K562 (cell line): ENCODE measurements around the gene ZNF776. TPM values are rescaled to one million over a fixed set of nuclear protein-coding genes. Genes with fewer than 3 reads are reported as not detected.
A peak's percentile ranks its signal among the peaks of the same experiment; 100 is the strongest.

Source experiments
- ADNP ChIP-seq: fragments of 200-800 bp; sonication (Bioruptor generic); IDR thresholded peaks from 2 replicates; pipeline ENCODE4 v1.6.1; 2016; ENCODE audit warnings: missing genetic modification characterization, missing compliant biosample characterization
- ARID1B ChIP-seq: fragments of 450-650 bp; IDR thresholded peaks from 2 replicates; pipeline ENCODE4 v1.6.1; 2016; ENCODE audit warnings: antibody characterized with exemption, mild to moderate bottlenecking, inconsistent platforms
- CBFA2T2 ChIP-seq: fragments of 450-650 bp; conservative IDR thresholded peaks from 2 replicates; pipeline ENCODE4 v1.6.1; 2017; ENCODE audit warnings: mild to moderate bottlenecking
- CBFA2T3 ChIP-seq: fragments of 450-650 bp; IDR thresholded peaks from 2 replicates; pipeline ENCODE4 v1.6.1; 2017
- CREB1 ChIP-seq, 2 experiments: sonication (generic) in 1 of 2; formaldehyde crosslinking in 1 of 2; IDR thresholded peaks; 2 replicates each; pipeline versions ENCODE4 v1.6.1 to v1.8.0; 2012 to 2022; ENCODE audit warnings: inconsistent platforms in 1 of 2, mild to moderate bottlenecking in 1 of 2, missing genetic modification reagents in 1 of 2, moderate library complexity in 1 of 2
- DNMT1 ChIP-seq: fragments of 450-650 bp; IDR thresholded peaks from 2 replicates; pipeline ENCODE4 v1.6.1; 2016; ENCODE audit warnings: antibody characterized with exemption, mild to moderate bottlenecking
- FOXK2 ChIP-seq, 2 experiments: fragments of 450-650 bp; IDR thresholded peaks in 1 of 2; conservative IDR thresholded peaks in 1 of 2; 2 replicates each; pipeline ENCODE4 v1.6.1; 2016; ENCODE audit warnings: low read depth in 2 of 2, mild to moderate bottlenecking in 1 of 2
- GTF2A2 ChIP-seq: IDR thresholded peaks from 2 replicates; pipeline ENCODE4 v1.6.1; 2016; ENCODE audit warnings: mild to moderate bottlenecking, missing genetic modification characterization, missing compliant biosample characterization
- HNRNPK ChIP-seq: fragments of 200-400 bp; formaldehyde crosslinking; IDR thresholded peaks from one replicate; pipeline ENCODE4 v1.6.1; 2018; ENCODE audit warnings: mild to moderate bottlenecking, low read depth, low read length; ENCODE audit not compliant: poor library complexity, severe bottlenecking
- NCOR1 ChIP-seq: fragments of 450-650 bp; IDR thresholded peaks from 2 replicates; pipeline ENCODE4 v1.6.1; 2016; ENCODE audit warnings: mild to moderate bottlenecking, moderate library complexity
- PPARD ChIP-seq: fragments of 250-450 bp; sonication (Bioruptor Pico); IDR thresholded peaks from 2 replicates; pipeline ENCODE4 v1.8.0; 2022; ENCODE audit warnings: inconsistent platforms, mild to moderate bottlenecking, moderate library complexity
- RBFOX2 ChIP-seq: fragments of 200-400 bp; formaldehyde crosslinking; IDR thresholded peaks from 2 replicates; pipeline ENCODE4 v1.6.1; 2017; ENCODE audit warnings: low read depth, mild to moderate bottlenecking, low read length, moderate library complexity
- RBM17 ChIP-seq: fragments of 200-400 bp; formaldehyde crosslinking; IDR thresholded peaks from 2 replicates; pipeline ENCODE4 v1.6.1; 2017; ENCODE audit warnings: low read depth, mild to moderate bottlenecking, low read length, borderline replicate concordance
- RFX1 ChIP-seq: fragments of 450-650 bp; IDR thresholded peaks from 2 replicates; pipeline ENCODE4 v1.6.1; 2016; ENCODE audit warnings: mild to moderate bottlenecking, moderate library complexity
- RFX5 ChIP-seq: IDR thresholded peaks from 2 replicates; pipeline ENCODE4 v1.6.1; 2011; ENCODE audit warnings: low read depth, mild to moderate bottlenecking, improper control_type of control experiment, low read length
- SAFB2 ChIP-seq: fragments of 200-400 bp; formaldehyde crosslinking; IDR thresholded peaks from 2 replicates; pipeline ENCODE4 v1.6.1; 2018; ENCODE audit warnings: borderline replicate concordance, low read length, low read depth, moderate library complexity; ENCODE audit not compliant: severe bottlenecking
- SMAD2 ChIP-seq: fragments of 150-350 bp; IDR thresholded peaks from 2 replicates; pipeline ENCODE4 v1.6.1; 2014; ENCODE audit warnings: low read depth, mild to moderate bottlenecking, low read length
- STAT5B ChIP-seq: fragments of 250-450 bp; sonication (Bioruptor Pico); IDR thresholded peaks from 2 replicates; pipeline ENCODE4 v1.8.0; 2021; ENCODE audit warnings: mild to moderate bottlenecking, inconsistent platforms
- TAL1 ChIP-seq: fragments of 450-650 bp; IDR thresholded peaks from 2 replicates; pipeline ENCODE4 v1.6.1; 2016; ENCODE audit warnings: mild to moderate bottlenecking
- TCF3 ChIP-seq: sonication (generic); formaldehyde crosslinking; IDR thresholded peaks from 2 replicates; pipeline ENCODE4 v1.4.0; 2020; ENCODE audit warnings: mild to moderate bottlenecking, missing genetic modification reagents
- TEAD2 ChIP-seq: fragments of 450-650 bp; IDR thresholded peaks from 2 replicates; pipeline ENCODE4 v1.6.1; 2016; ENCODE audit warnings: missing genetic modification characterization, control low read depth, missing compliant biosample characterization
- TEAD4 ChIP-seq, 2 experiments: sonication (generic) in 1 of 2; formaldehyde crosslinking in 1 of 2; IDR thresholded peaks; 2 replicates each; pipeline versions ENCODE4 v1.6.1 to v1.8.0; 2012 to 2022; ENCODE audit warnings: borderline replicate concordance in 1 of 2, inconsistent platforms in 1 of 2, low read length in 1 of 2, mild to moderate bottlenecking in 1 of 2, missing genetic modification reagents in 1 of 2
- ZNF3 ChIP-seq: fragments of 250-450 bp; sonication (Bioruptor Pico); IDR thresholded peaks from 2 replicates; pipeline ENCODE4 v1.5.0; 2021; ENCODE audit warnings: mild to moderate bottlenecking, moderate library complexity
- ZNF696 ChIP-seq: fragments of 250-450 bp; sonication (Bioruptor Pico); conservative IDR thresholded peaks from 2 replicates; pipeline ENCODE4 v1.4.0; 2020; ENCODE audit warnings: mild to moderate bottlenecking, moderate library complexity
- ZNF717 ChIP-seq: fragments of 250-450 bp; sonication (Bioruptor Pico); IDR thresholded peaks from 2 replicates; pipeline ENCODE4 v1.5.0; 2021
- polyA plus RNA-seq, 8 experiments: library from polyadenylated mRNA; depleted of rRNA in 4 of 8; stranded (reverse) in 5 of 8; unstranded in 3 of 8; fragments of >200 nt; fragmentation: Nextera tagmentation in 2 of 8; fragmentation: Illumina TruSeq in 1 of 8; extraction: Ambion mirVana in 2 of 8; extraction: Trizol in 1 of 8; gene quantifications; 2 replicates each; pipeline versions ENCODE4 v1.2.1 to v1.2.3, GENCODE V29; 2011 to 2014; ENCODE audit warnings: inconsistent platforms in 1 of 8, missing spikeins in 1 of 8
- total RNA-seq, 7 experiments: library from RNA; depleted of rRNA in 6 of 7; stranded (reverse); fragments of >200 nt in 6 of 7; fragmentation: Illumina TruSeq in 2 of 7; extraction: Trizol in 2 of 7; gene quantifications; 2 replicates each; pipeline versions ENCODE4 v1.2.1 to v1.2.3, GENCODE V29; 2011 to 2021; ENCODE audit warnings: low replicate concordance in 1 of 7
- TF ChIP-seq, protein P1 (sequence below): fragments of 450-650 bp; formaldehyde crosslinking; IDR thresholded peaks from 2 replicates; pipeline ENCODE4 v1.4.0; 2020; ENCODE audit warnings: mild to moderate bottlenecking, moderate library complexity
- TF ChIP-seq, protein P2 (sequence below): fragments of 450-650 bp; formaldehyde crosslinking; IDR thresholded peaks from 2 replicates; pipeline ENCODE4 v1.4.0; 2022; ENCODE audit warnings: missing genetic modification characterization

ZNF776 gene
- total and polyA plus RNA-seq, 9 of the 15 experiments (the other 6 are each of a cell fraction or from before 2014, with no cell fraction given) = 2.2 to 16.9 (median 8.2) TPM

DNA sequence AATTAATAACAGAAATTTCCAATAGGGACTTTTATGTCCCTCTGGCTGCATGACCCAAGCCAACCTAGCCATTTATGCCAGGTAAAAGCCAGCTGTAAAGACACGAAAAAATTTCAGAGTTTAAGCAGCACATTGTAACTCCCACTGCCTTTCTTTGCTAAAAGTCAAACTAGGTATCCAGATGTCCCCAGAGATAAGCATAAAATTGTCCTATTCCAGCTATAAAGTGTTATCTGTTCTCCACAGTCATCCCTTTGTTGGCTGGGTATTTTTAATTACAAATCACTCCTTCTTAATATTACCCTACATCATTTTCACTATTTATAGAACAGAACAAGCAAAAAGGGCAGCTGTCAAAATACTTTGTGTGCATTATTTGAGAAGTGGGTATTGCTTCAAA is 34.4 kb upstream of the ZNF776 start (continued):
- TF ChIP-seq, protein P1, sequence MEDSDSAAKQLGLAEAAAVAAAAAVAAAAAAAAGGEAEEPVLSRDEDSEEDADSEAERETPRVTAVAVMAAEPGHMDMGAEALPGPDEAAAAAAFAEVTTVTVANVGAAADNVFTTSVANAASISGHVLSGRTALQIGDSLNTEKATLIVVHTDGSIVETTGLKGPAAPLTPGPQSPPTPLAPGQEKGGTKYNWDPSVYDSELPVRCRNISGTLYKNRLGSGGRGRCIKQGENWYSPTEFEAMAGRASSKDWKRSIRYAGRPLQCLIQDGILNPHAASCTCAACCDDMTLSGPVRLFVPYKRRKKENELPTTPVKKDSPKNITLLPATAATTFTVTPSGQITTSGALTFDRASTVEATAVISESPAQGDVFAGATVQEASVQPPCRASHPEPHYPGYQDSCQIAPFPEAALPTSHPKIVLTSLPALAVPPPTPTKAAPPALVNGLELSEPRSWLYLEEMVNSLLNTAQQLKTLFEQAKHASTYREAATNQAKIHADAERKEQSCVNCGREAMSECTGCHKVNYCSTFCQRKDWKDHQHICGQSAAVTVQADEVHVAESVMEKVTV (CRISPR knock-in tag) = no peak
- peak; percentile 61; the same call in 1 of the 2 replicates for TF ChIP-seq ARID1B
- TF ChIP-seq DNMT1 = no peak
- TF ChIP-seq CBFA2T2 = peak; percentile 32; the same call in 1 of the 2 replicates
- TF ChIP-seq NCOR1 = 0 out of 2 replicates have a peak, but pooled peaks have one; percentile 20
- TF ChIP-seq RFX1 = no peak
- TF ChIP-seq ZNF717 (CRISPR knock-in tag) = no peak
- no peak for TF ChIP-seq RBFOX2
- no peak for TF ChIP-seq SAFB2
- TF ChIP-seq TEAD2 (tag) = no peak
- no peak for TF ChIP-seq SMAD2
- TF ChIP-seq CBFA2T3 = peak; percentile 57
- no peak for TF ChIP-seq ZNF696 (CRISPR knock-in tag)
- peak; percentile 13; the same call in 1 of the 2 replicates for TF ChIP-seq TCF3 (CRISPR knock-in tag)
- no peak for TF ChIP-seq STAT5B (CRISPR knock-in tag)
- no peak for TF ChIP-seq RBM17
- TF ChIP-seq TAL1 = peak; percentile 40; the same call in 1 of the 2 replicates
- no peak for TF ChIP-seq GTF2A2 (tag)
- TF ChIP-seq PPARD (CRISPR knock-in tag) = no peak
- TF ChIP-seq, protein P2, sequence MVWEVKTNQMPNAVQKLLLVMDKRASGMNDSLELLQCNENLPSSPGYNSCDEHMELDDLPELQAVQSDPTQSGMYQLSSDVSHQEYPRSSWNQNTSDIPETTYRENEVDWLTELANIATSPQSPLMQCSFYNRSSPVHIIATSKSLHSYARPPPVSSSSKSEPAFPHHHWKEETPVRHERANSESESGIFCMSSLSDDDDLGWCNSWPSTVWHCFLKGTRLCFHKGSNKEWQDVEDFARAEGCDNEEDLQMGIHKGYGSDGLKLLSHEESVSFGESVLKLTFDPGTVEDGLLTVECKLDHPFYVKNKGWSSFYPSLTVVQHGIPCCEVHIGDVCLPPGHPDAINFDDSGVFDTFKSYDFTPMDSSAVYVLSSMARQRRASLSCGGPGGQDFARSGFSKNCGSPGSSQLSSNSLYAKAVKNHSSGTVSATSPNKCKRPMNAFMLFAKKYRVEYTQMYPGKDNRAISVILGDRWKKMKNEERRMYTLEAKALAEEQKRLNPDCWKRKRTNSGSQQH (CRISPR knock-in tag) = no peak
- TF ChIP-seq CREB1 (IDR thresholded peaks at IDR 0.05) = no peak
- no peak for TF ChIP-seq CREB1 (CRISPR knock-in tag; IDR thresholded peaks at IDR 0.05)
- no peak for TF ChIP-seq RFX5
- peak; percentile 53 for TF ChIP-seq TEAD4 (IDR thresholded peaks at IDR 0.05; ENCODE audit: low read length)
- TF ChIP-seq TEAD4 (CRISPR knock-in tag; IDR thresholded peaks at IDR 0.05; ENCODE audit: borderline replicate concordance) = no peak
- no peak for TF ChIP-seq HNRNPK
- no peak for TF ChIP-seq FOXK2 (conservative IDR thresholded peaks at IDR 0.05 in 1 of 2, IDR thresholded peaks at IDR 0.05 in 1 of 2; ENCODE audit: low read depth in 2 of 2)
- no peak for TF ChIP-seq ZNF3 (CRISPR knock-in tag)
- TF ChIP-seq ADNP (tag) = no peak
